CD4-positive, alpha-beta T cell treated with Interleukin-15 for 1 hour (primary cell): Measurements from ENCODE around the gene VPS51.

Source experiments
- DNase-seq: peaks from one replicate; pipeline ENCODE4 v3.0.0-alpha.2; 2020

The VPS51 gene

GRCh38 chr11:65095974-65096806, at the start of gene VPS51:
Gene VPS51, plus strand, starts transcription at chr11:65096214. Its CDS starts 37 bp downstream, at chr11:65096251.
- DNase-seq = peak; percentile 87

GRCh38 chr11:65047581-65048422, 48.2 kb upstream of the VPS51 start:
- no peak for DNase-seq

- DNase-seq = no peak
Observed at GRCh38 chr11:65051398-65051858, 44.6 kb upstream of the VPS51 start.

GRCh38 chr11:65053827-65054508, 42.0 kb upstream of the VPS51 start:
- peak; percentile 26 for DNase-seq

- no peak for DNase-seq
Observed at GRCh38 chr11:65055538-65055937, 40.5 kb upstream of the VPS51 start.

GRCh38 chr11:65056999-65057398, 39.0 kb upstream of the VPS51 start:
- DNase-seq = no peak

GRCh38 chr11:65057526-65057925, 38.5 kb upstream of the VPS51 start:
- DNase-seq = no peak

GRCh38 chr11:65058012-65058411, 38.0 kb upstream of the VPS51 start:
- no peak for DNase-seq

- DNase-seq = no peak
Observed at GRCh38 chr11:65058419-65059054, 37.5 kb upstream of the VPS51 start, which contains the start of gene NAALADL1. Gene NAALADL1, minus strand, starts transcription at chr11:65058553. Its CDS starts 32 bp downstream, at chr11:65058521.

GRCh38 chr11:65059523-65059922, 36.5 kb upstream of the VPS51 start:
- DNase-seq = no peak

GRCh38 chr11:65059959-65060824, 35.8 kb upstream of the VPS51 start:
- no peak for DNase-seq

GRCh38 chr11:65060913-65061408, 35.1 kb upstream of the VPS51 start:
- DNase-seq = no peak

GRCh38 chr11:65063532-65063931, 32.5 kb upstream of the VPS51 start:
- no peak for DNase-seq

GRCh38 chr11:65064847-65065240, 31.2 kb upstream of the VPS51 start:
- no peak for DNase-seq

GRCh38 chr11:65065851-65066250, 30.2 kb upstream of the VPS51 start:
- no peak for DNase-seq

GRCh38 chr11:65066315-65066714, 29.7 kb upstream of the VPS51 start:
- DNase-seq = no peak

GRCh38 chr11:65066805-65067291, 29.2 kb upstream of the VPS51 start:
- DNase-seq = no peak

- DNase-seq = no peak
Observed at GRCh38 chr11:65067446-65067845, 28.6 kb upstream of the VPS51 start.

GRCh38 chr11:65069217-65069616, 26.8 kb upstream of the VPS51 start:
- no peak for DNase-seq

GRCh38 chr11:65071907-65072630, 23.9 kb upstream of the VPS51 start:
- DNase-seq = no peak

GRCh38 chr11:65072631-65072966, 23.4 kb upstream of the VPS51 start:
- no peak for DNase-seq
